Measurements from ENCODE around the gene ZNF777.

The ZNF777 gene

DNA sequence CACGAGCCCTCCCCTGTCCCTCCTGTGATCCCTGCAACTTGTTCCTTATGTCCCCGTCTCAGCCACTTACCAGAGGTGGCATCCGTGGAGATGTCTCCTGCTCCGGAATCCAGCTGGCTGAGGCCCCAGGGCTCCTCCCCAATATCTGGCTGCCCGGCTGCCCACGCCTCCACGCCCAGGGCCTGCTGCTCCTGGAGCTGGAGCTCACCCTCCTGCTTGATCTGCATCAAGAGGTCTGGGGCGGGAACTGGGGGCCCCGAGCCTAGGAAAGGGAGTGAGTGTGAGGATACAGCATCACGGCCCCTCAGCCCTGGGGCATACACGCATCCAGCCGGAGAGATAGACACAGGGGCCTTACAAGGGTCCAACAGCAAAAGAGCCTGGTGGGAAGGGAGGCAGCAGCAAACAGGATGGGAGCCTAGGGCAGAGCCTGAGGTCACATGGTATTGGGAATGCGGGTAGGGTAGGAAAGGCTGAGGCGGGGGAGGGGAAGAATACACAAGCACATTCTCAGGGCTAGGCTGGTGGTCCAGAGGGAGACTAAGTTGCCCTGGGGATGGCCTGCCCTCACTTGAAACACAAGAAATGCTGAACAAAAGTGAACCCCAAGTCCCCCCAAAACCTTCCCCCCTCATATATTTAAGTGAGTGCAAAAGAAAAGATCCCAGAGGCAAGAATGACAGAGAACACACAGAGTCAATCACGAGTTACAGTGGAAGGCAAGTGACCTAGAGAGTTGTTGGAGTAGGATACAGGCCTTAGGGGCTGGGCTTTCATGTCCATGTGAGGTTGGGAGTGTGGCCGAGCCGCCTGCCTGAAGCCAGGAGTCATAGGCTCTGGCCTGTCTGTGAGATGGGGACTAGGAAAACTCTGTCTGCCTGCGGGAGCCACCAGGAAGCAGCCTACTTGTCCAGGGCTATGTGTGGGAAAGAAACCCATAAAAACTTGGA lies 16.9 kb upstream of the ZNF777 start:
- DNase-seq (ENCODE audit: low read depth): no peak

DNA sequence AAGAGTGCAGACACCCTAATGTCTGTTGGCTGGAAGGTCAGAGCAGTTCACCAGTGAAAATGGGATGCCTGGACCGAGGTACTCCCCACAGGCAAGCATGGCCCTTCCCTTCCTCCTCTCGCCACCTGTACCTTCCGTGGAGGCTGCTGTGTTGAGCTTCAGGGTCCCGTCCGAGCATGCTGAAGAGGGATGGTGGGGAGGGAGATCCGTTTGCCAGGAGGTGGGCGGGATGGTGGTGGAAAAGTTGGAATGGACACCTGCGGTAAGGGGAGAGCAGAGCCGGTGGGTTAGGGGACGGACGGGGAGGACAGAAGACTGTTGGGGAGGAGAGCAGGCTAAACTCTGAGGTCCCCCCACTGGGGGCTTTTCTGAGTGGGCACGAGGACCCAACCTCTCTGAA lies 15.9 kb upstream of the ZNF777 start:
- no peak for DNase-seq (ENCODE audit: low read depth)

DNA sequence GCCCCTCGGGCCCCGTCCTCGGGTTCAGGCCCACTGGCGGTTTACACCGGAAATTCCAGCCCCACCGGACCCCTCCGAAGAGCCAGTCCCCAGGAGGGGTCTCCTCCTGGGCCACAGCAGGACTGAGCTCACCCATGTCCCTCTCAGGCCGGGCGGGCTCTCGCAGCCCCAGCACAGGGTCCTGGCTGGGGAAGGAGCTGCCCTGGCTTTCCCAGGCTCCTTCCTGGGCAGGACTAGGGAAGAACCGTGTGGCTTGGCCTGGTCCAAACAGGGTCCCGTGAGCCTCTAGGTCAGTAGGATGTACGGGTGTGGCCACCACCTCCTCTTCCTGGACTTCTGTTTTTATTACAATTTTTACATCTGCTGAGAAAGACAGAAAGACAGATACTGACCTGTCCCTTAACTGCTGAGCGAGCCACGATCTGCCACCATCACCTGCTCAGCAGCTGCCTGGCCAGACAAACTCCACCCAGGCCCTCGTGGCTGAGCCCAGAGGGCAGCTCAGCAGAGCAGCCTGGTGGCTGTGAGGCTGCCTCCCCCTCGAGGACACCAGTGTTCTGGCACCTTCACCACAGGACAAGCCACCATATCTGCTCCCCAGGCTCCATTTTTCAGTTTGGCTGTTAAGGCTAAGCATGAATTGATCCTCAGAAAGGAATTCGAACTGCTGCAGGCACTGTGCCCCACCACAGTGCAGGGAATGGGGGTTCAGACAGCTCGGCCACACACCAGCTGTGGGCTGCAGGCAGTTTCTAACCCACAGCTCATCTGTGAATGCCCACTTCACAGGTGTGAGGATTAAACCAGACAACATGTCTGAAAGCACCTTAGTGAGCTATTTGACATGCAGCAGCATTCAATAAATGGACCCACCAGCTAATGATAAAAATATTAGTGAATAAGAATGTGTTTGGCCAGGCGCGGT lies 14.5 kb upstream of the ZNF777 start:
- DNase-seq (ENCODE audit: low read depth): no peak

GRCh38 chr7:149474309-149475120 lies 13.7 kb upstream of the ZNF777 start:
- no peak for DNase-seq (ENCODE audit: low read depth)

- DNase-seq (ENCODE audit: low read depth): no peak
These were observed 12.4 kb upstream of the ZNF777 start for GRCh38 chr7:149473251-149473650.

DNA sequence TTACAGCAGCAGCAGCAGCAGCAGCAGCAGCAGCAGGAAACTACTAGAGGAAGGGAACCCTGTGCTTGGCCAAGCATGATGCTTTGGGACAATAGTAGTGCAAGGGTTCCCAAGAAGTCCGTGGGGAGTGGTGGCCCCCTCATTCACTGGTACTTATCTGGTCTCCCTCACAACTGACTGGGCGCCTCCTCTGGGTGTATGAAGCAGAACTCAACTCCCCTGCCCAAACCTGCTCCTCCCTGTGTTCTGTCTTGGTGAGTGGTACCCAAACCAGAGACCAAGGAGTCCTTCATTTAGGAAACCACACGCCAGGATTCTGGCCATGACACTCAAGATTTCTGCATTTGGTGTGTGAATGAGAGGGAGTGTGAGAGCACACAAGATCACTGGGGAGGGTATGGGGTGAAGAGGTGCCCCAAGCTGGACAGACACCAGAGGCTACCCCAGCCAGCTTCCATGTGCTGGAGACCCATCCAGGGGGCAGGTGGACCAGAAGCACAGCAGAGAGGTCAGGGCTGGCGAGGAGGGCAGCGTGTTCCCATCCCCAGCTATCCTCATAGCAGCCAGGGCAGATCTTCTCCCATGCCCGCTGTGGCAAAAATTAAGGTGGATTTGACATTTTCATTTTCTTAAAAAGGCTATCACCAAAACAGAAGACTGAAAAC lies 10.6 kb upstream of the ZNF777 start:
- no peak for DNase-seq (ENCODE audit: low read depth)

- DNase-seq (ENCODE audit: low read depth): no peak
These were observed 8.9 kb upstream of the ZNF777 start for GRCh38 chr7:149469806-149470205.

- DNase-seq (ENCODE audit: low read depth): no peak
These were observed 7.3 kb upstream of the ZNF777 start for GRCh38 chr7:149468208-149468607.

DNA sequence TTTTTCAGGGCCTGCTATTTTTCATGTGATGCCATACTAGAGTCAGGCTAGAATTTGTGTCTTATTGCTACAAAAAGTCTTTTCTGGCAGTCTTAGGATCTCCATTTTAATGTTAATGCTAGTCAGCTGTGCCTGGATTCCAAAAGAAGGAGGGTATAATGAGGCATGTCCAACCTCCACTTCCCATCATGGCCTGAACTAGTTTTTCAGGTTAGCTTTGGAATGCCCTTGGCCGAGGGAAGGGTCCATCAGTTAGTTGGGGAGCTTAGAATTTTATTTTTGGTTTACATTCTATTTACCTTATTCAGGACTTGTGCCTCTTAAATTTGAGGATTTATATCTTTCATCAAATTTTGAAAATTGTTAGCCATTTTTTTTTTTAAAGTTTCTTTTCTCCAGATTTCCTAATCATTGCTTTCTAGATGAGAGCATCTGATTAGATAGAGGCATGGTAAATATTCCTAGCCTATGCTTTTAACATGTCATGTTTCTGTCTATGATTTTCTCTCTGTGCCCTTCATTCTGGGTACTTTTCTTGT lies 6.5 kb upstream of the ZNF777 start:
- DNase-seq (ENCODE audit: low read depth): no peak

DNA sequence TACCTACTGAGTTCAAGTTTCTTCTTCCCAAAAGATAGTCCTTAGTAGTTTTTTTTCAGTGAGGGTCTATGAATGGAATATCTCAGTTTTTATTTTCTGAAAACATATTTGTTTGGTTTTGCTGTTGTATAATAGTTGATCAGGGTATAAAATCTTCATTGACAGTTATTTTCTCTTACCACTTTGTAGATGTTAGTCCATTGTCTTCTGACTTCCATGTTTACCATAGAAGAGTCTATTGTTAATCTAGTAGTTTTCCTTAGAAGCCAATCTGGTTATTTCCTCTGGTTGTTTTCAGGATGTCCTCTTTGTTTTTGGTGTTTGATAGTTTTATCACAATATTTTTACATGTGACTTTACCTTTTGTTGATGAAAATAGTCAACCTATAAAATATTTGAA lies 5.5 kb upstream of the ZNF777 start:
- no peak for DNase-seq (ENCODE audit: low read depth)

- DNase-seq (ENCODE audit: low read depth): no peak
These were observed 2.8 kb upstream of the ZNF777 start for GRCh38 chr7:149463500-149464161.

- DNase-seq (ENCODE audit: low read depth): no peak
These were observed 1.2 kb upstream of the ZNF777 start for GRCh38 chr7:149462101-149462520.

DNA sequence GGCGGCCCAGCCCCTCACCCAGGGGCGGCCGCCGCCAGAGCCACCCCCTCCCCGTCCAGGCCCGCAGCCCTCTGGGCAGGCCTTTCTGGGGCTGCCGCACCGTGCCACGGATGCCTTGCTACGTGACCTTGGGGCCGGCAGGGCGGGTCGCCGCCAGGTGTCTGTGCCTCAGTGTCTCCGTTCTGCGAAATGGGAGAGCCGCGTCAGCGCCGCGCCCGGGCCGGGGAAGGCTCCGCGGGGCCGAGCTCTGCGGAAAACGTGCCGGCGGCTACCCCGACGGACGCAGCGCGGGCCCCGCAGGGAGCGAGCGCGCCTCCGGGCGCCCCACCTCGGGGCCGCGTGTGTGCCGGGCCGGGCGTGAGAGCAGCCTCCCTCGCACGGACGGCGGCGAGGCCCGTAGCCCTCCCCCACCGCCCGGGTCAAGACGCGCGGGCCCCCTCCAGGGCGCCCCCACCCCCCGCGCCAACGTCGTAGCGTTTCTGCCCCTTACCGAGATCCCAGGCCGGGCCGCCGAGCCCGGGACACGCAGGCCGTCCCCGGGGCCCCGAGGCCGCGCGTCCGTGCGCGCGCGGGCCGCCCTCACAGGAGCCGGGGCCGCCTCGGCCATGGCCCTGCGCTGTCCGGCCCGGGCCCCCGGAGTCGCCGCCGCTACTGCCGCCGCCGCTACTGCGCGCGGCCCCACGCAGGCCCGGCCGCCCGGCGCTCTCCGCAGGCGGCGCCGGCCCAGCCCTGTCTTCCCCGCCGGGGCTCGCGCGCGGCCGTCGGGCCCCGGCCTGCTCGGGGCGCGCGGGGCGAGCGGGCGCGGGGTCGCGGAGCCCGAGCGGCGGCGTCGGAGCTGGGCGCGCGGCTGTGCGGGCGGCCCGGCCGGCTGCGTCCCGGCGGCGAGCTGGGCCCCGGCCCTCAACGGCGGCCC lies 1.1 kb downstream of the ZNF777 start:
- DNase-seq (ENCODE audit: low read depth): no peak

DNA sequence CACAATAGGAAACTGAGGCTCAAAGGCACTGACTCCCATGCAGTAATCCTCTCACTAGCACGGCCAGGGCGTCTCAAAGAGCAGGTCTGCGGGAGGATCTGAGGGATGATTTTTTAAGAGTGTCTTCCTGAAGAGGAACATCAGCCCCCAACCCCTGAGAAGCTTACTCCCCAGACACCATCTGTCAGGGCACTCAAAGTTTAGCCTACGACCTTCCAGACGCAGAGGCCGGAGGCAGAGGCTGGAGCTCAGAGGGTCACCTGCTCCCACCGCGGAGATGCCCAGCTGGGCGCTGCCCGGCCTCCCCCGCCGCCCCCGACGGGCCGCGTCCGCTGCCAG lies 1.7 kb downstream of the ZNF777 start:
- DNase-seq (ENCODE audit: low read depth): no peak

GRCh38 chr7:149458235-149458634 lies 2.6 kb downstream of the ZNF777 start:
- no peak for DNase-seq (ENCODE audit: low read depth)

- DNase-seq (ENCODE audit: low read depth): no peak
These were observed 3.1 kb downstream of the ZNF777 start for GRCh38 chr7:149457766-149458165.

- no peak for DNase-seq (ENCODE audit: low read depth)
These were observed 4.1 kb downstream of the ZNF777 start for GRCh38 chr7:149456506-149457421.

DNA sequence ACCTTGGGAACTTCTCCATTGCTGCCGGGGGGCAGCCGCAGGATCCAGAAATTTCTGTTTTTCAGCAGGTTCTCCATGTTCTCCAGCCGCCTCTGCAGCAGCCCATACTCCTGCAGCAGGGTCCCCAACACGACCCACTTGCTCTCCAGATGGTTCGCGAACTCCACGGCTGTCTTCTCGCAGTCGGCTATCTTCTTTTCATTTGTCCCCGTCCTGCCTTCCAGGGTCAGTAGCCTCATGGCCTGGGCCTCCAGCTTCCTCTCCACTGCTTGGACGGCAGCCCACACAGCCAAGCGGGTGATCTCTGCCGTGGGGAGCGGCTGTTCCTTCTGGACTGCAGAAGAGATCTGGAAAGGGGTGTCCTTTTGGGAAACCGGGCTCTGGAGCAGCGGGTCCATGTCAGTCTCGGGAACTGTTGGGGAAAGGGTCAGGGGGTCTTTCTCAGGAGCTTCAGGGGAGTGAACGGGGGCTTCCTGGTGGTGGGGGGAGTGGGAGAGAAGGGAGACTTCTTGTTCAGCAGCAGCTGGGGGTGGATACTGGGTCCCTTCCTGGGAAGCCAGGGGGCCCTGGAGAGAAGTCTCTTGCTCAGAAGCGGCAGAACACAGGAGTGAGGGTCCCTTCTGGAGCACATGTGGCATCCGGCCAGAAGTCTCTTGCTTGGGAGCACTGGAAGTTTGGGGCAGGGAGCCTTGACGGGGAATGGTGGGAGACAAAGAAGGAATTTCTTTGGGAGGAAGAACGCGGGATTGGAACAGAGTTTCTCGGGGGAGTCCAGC lies 5.5 kb downstream of the ZNF777 start:
- no peak for DNase-seq (ENCODE audit: low read depth)
